ENCODE results near the gene PAPOLA.

Gene PAPOLA

GRCh38 chr14:96568621-96569020, 66.4 kb downstream of the PAPOLA start:
- DNase-seq: no peak

- no peak for DNase-seq
Observed at GRCh38 chr14:96571311-96571710, 69.1 kb downstream of the PAPOLA start.

- no peak for DNase-seq
Observed at GRCh38 chr14:96573473-96574100, 71.4 kb downstream of the PAPOLA start.

DNA sequence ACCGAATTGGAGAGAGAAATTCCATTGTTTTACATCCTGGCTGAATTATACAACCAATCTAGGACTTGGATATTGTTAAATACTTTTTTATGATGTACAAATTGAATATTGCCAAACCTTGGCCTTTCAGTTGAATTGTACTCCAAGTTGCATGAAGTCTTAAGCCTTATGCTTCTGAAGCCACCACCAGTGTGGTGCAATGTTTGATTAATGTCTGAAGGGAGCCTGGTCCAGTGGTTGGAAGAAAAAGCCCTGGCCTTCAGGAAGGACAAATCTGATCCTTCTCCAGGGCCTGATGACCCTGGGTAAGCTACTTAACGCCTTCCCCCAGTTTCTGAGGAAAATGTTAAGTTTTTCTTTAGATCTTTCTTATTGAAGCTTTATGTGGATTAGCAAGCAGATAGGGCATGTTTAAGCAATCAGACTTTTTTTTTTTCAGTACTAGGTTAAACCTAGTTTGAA, 72.0 kb downstream of the PAPOLA start:
- DNase-seq: no peak

DNA sequence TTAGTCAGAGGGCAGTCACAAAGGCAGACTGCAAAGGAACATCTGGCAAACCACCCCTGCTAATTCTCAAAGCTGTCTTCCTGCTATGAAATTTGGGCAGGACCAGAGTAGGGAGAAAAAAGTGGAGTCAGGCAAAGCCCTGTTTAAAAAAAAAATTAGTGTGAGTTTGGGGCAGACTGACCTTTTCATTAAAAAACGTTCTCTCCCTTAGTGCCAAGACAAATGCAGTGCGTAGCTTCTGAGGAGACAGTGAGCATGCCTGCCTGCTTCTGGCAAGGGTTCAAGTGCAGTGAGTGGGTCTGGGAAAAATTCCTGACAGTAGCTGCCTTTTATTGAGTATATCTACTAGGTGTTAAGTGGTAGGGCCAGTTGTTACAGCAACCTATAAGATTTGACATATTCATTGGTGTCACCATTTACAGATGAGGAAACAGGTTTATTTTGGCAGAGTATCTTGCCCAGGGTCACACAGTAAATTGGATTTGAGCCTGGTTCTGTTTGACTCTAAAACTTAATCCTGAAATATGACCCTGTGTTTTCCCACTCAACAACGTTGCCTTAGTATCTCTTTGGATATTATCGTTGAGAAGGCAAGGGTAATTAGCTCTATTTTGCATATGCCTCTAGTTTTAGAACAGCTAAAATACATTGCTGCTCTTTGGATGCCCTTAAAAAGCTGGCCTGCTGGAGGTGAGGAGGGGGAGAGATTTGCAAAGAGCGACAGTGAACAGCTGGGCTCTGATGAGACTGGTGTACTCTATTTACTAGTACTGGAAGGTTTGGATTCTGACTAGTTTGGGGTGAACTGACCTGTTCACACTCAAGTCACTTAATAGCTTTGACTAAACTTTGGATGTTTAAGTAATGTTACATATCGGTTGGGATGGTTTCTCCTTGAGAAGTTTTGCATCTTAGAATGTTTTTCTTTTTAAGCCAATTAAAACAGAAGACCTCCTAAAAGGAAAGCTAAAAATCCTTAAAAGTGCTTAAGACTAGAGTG, 72.8 kb downstream of the PAPOLA start:
- DNase-seq: no peak

GRCh38 chr14:96576359-96576758, 74.2 kb downstream of the PAPOLA start:
- no peak for DNase-seq

GRCh38 chr14:96576937-96577336, 74.8 kb downstream of the PAPOLA start:
- no peak for DNase-seq

DNA sequence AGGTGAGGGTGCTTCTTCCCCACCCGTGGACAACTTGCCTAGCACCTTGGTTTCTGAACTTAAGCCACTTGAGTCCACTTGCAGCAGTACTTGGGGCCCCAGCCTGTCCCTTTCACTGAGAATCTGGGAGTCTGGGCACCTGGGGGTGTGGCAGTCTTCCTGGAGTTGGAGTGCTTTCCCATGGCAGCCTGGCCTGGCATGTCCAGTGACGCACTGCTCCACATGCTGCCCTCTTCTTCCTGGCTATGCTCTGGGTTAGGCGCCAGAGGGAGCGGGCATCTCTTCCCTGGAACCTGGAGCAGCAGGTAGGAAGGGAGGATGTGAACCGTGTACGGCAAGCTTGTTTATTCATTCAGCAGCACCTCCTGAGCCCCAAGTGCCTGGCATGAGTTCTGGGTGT, 76.4 kb downstream of the PAPOLA start:
- DNase-seq: no peak

GRCh38 chr14:96579358-96579757, 77.2 kb downstream of the PAPOLA start:
- DNase-seq: no peak

- DNase-seq: no peak
Observed at GRCh38 chr14:96579855-96580254, 77.7 kb downstream of the PAPOLA start.

DNA sequence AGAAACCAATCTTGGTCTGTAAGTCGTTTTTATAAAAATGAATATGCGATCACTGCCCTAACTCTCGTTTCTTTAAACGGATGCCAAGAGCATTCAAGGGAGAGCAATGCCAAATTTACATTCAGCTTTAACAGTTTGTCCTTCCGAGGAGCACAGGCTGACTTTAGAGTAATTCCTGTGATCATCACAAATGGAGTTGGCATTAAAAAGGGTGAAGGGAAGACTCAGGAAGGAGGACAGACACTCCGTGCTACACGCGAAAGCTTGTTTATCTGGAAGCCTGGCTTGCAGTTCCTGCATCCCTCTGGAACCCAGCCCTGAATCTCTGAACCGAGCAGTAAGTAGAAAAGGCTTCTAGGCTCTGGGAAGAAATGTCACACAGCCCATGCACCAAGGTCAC, 78.4 kb downstream of the PAPOLA start:
- DNase-seq: no peak

DNA sequence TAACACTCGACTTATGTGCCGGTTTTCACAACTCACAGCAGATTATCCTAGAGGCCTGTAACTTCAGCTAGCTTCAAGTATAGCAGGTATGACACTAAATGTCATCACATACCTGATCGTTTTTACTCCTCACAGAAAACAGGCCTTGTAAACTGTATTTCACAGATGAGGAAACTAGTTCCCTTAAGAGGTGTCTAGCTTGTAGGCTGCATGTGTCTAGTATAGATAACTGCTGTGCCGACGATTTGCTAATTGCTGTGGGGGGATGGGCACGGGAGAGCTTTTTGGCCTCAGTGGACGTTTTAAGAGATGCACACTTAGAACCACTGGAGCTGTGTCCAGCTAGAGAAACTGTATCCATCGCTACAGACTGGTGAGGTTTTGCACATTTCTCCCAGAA, 78.8 kb downstream of the PAPOLA start:
- no peak for DNase-seq

- DNase-seq: no peak
Observed at GRCh38 chr14:96581902-96582301, 79.7 kb downstream of the PAPOLA start.

DNA sequence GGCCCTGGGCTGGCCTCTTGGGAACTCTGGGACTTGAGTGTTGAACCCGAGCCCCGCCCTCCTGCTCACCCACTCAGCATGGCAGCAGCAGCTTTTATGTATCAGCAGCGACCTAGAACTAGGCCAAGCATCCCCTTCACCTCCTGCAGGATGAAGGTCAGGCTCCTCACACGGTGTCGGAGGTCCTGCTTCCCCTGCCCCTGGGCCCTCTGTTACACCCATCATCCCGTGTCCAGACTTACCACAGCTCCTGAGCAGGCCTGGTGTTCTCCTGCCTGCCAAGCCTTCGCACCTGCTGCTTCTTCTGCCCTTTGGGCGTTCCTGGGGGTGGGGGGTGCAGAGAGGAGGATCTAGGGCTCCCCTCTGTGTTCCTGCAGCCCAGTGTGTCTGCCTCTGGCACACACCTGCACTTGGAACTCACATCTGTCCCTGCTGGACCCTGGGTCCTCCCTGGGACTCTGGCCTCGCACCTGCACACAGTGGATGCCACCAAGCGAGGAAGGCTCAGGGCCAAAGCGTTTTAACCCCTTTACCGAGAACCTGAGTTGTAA, 80.3 kb downstream of the PAPOLA start:
- DNase-seq: no peak

- DNase-seq: no peak
Observed at GRCh38 chr14:96582995-96583394, 80.8 kb downstream of the PAPOLA start.

DNA sequence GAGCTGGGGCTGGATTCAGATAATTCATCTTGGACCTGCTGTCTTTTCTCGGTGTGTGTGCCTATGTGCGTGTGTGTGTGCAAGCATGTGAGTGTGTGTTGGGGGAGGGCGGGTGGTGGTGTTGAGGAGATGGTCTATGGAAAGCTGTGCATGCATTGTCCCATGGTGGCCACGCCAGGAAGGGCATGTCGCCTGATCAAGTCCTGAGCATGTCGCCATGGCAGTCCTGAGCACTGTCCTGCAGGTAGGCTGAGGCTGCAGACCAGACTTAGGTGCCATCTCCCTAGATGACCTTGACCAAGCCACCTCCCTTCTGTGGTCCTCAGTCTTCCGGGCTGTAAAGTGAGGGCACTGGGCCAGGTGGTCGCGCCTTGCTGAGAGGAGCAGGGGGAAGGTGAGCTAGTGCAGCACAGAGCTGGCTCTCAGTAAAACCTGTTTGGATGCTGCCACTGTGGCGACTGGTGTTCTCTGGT, 81.4 kb downstream of the PAPOLA start:
- no peak for DNase-seq

GRCh38 chr14:96584199-96584906, 82.2 kb downstream of the PAPOLA start:
- DNase-seq: no peak

DNA sequence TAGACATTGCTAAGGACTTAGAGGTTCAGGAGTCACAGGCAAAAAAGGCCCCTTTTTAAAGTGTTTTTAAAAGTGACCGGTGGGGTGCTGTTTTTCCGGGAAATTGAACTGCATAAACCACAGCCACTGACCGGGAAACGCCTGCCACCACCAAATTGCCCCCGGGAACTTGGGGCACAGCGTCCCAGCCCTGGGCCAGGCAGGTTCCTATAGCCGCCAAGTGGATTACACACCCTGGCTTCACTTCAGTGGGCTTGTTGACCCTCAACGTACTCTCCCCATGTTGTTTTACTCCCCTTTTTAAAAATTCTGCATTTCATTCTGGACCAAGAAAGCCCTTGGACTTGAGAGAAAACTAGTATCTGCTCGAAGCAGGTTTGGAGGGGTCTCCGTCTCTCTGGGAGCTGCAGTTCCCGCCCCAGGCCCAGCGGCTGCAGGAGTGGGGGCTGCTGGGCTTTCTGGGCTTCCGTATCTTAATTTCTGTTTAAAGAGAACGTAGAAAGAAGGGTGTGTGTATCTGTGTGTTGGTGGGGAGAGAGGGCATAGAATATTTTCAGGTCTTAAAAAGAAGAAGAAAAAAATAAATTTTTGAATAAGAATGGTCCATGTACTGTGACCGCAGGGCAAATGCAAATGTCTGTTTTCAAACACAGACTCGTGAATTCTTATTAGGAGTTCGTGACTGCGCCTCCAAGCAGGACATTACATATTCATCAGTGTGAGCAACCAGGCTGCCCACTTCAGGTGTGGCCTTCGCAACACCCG, 82.9 kb downstream of the PAPOLA start:
- DNase-seq: no peak

- no peak for DNase-seq
Observed at GRCh38 chr14:96585672-96586013, 83.5 kb downstream of the PAPOLA start.

DNA sequence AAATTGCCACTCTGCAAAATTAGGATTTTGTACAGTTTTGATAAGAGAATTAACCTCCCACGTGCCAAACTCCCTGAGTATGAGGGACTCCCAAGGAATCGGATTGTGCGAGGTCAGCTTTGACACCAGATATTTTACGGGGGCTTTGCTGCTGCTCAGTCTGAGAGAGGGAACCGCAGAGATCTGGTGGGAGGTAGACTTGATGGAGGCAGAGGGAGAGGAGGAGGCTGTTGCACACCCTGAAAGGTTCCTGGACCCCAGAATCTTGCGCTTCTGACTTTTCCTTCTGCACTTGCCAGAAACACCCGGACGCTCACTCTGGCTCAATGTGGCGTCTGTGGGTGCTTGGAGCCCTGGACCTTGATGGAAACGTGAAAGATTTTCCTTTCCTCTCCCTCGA, 83.9 kb downstream of the PAPOLA start:
- DNase-seq: no peak

DNA sequence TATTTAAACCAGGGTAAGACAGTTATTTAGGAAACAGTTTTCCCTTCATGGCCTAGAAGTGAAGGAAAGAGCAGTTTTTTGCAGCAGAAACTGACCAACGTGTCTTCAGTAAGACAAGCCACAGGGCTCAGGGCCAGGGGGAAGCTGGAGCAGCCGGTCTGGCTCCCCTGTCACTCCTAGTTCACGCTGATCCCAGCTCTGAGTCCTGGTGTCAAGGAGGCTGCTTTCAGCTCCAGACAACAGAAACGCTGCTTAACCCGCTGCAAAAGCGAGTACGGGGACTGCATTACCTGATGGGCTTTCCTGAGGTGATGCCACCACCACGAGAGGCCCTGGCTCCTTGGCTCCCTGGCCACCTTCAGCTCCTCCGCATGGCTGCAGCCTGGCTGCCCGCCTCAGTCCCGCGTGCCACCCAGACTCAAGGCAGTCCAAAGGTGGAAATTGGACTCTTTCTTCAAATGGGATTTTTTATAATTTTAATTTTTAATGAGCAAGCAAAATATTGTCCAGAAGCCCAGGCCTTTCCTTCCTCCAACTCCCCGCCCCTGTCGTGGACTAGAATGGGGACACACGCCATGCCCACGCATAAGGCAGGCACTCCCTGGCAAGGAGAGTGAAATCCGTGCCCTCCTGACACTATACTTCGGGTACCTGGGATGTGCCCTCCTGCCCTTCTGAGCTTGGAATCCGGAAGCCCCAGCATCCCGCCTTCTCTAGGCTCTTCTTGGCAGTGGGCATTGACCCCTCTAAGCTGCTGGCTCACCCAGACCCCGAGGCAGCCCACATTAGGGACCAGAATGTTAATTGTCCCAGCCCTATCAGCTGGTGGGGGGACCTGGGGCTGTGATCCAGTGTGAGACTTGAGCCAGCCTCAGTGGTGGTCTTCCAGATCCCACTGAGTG, 85.0 kb downstream of the PAPOLA start:
- no peak for DNase-seq
